ENCODE measurements around the gene GBA2.

DNA sequence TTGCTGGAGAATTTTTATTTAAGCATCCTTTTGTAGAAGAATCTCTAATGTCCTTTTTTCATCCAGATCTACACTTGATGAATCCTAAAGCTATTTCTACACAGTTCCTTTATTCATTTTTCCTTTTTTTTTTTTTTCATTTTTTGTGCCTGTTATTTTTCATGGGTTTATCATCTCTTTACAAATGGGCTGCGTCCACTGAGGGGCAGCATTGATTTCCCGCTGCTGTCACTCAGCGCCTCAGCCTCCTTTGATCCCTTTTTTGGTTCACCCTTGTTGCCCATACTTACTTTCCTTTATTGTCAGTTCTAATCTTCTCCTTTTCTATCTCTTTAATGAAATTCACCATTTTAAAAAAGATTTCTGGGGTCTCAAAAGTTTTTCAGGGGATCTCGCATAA lies 10.8 kb upstream of the GBA2 start:
- no peak for TF ChIP-seq CTCF (IDR thresholded peaks at IDR 0.05; ENCODE audit: insufficient read depth, low read length)
- TF ChIP-seq POLR2AphosphoS5 (IDR thresholded peaks at IDR 0.05; ENCODE audit: low read depth), result no peak
- TF ChIP-seq REST (IDR thresholded peaks at IDR 0.05; ENCODE audit: insufficient replicate concordance, low read depth), result no peak
- no peak for TF ChIP-seq GABPA (IDR thresholded peaks at IDR 0.05; ENCODE audit: low read depth)
- TF ChIP-seq SPI1 (IDR thresholded peaks at IDR 0.05; ENCODE audit: borderline replicate concordance, low read depth), result no peak
